HCT116 (cell line): ENCODE measurements around the gene HGS. TPM values are rescaled to one million over a fixed set of nuclear protein-coding genes. Genes with fewer than 3 reads are reported as not detected.
A peak's percentile ranks its signal among the peaks of the same experiment; 100 is the strongest.

ENCODE experiments used
- ATAC-seq: fragments of 200-7000 bp; cut with Tn5 transposase; 2 replicates; pipeline ENCODE4 v1.9.1; 2020; ENCODE audit warnings: mild to moderate bottlenecking, moderate library complexity
- BruUV-seq: library from RNA; stranded (reverse); fragments of 400-500 nt; replicated peaks from 2 replicates; lab custom pipeline; 2021; lab: Mats Ljungman, UMichigan
- CTCF ChIA-PET: fragments of 300-600 bp; sonication (Branson Sonifier 250); formaldehyde crosslinking; loops from one replicate; lab custom pipeline; 2021; ENCODE audit warnings: antibody characterized with exemption; lab: Charles Lee
- POLR2A ChIA-PET: fragments of 300-600, 350-600 bp; sonication (Branson Sonifier 250); formaldehyde crosslinking; loops from one replicate; lab custom pipeline; 2021; ENCODE audit warnings: antibody characterized with exemption; lab: Charles Lee
- RAD21 ChIA-PET, 2 experiments: fragments of 300-600 bp; sonication (Branson Sonifier 250); formaldehyde crosslinking; loops; one replicate each; lab custom pipeline; 2023; ENCODE audit warnings: low total read pairs in 2 of 2; ENCODE audit not compliant: uncharacterized antibody in 2 of 2, unreplicated experiment in 2 of 2, low non-redundant PET in 1 of 2; lab: Charles Lee
- DNase-seq: peaks from one replicate; pipeline ENCODE4 v3.0.0-alpha.2; 2010; ENCODE audit warnings: low read depth, low spot score
- H2AFZ ChIP-seq: fragments of 200-600 bp; shearing (Covaris generic), sonication (generic); 2 replicates; pipeline ENCODE4 v1.6.1; 2017; ENCODE audit warnings: low read depth, mixed run types, mixed read lengths, antibody characterized with exemption, low read length; ENCODE audit not compliant: poor library complexity, severe bottlenecking
- H3K27ac ChIP-seq: 2 replicates; pipeline ENCODE4 v1.5.1; 2012; ENCODE audit warnings: low read depth, low read length
- H3K27me3 ChIP-seq: fragments of 200-600 bp; sonication (generic); 2 replicates; pipeline ENCODE4 v1.6.1; 2016; ENCODE audit warnings: mixed run types, low read length, mixed read lengths; ENCODE audit not compliant: insufficient read depth
- H3K36me3 ChIP-seq, 2 experiments: fragments of 200-500 bp in 1 of 2; fragments of 200-600 bp in 1 of 2; sonication (Bioruptor generic) in 1 of 2; sonication (generic) in 1 of 2; 2 replicates each; pipeline versions ENCODE4 v1.5.1 to v1.6.1; 2014 to 2016; ENCODE audit warnings: low read length in 2 of 2, inconsistent platforms in 1 of 2, mixed read lengths in 1 of 2, mixed run types in 1 of 2; ENCODE audit not compliant: insufficient read depth in 2 of 2, control insufficient read depth in 1 of 2
- H3K4me1 ChIP-seq, 2 experiments: fragments of 200-600 bp in 1 of 2; sonication (generic) in 1 of 2; 2 replicates each; pipeline versions ENCODE4 v1.5.1 to v1.6.1; 2012 to 2017; ENCODE audit warnings: low read length in 2 of 2, inconsistent platforms in 1 of 2, mild to moderate bottlenecking in 1 of 2, mixed read lengths in 1 of 2, mixed run types in 1 of 2, moderate library complexity in 1 of 2; ENCODE audit not compliant: insufficient read depth in 2 of 2, control insufficient read depth in 1 of 2
- H3K4me2 ChIP-seq: fragments of 200-600 bp; sonication (generic); 2 replicates; pipeline ENCODE4 v1.6.1; 2017; ENCODE audit warnings: mixed run types, low read length, mixed read lengths
- H3K4me3 ChIP-seq, 2 experiments: fragments of 200-600 bp in 1 of 2; sonication (generic) in 1 of 2; replicated peaks in 1 of 2; 2 replicates each; pipeline ENCODE4 v1.5.1; 2011 to 2016; ENCODE audit warnings: low read length in 2 of 2, control low read depth in 1 of 2, low read depth in 1 of 2, mild to moderate bottlenecking in 1 of 2, mixed read lengths in 1 of 2, mixed run types in 1 of 2
- H3K79me2 ChIP-seq: fragments of 200-600 bp; sonication (generic); 2 replicates; pipeline ENCODE4 v1.6.1; 2017; ENCODE audit warnings: mild to moderate bottlenecking, mixed run types, low read length, moderate library complexity, mixed read lengths; ENCODE audit not compliant: insufficient read depth
- H3K9ac ChIP-seq: fragments of 200-600 bp; sonication (generic); 2 replicates; pipeline ENCODE4 v1.6.1; 2016; ENCODE audit warnings: low read length, mixed read lengths
- H3K9me2 ChIP-seq: fragments of 200-600 bp; sonication (generic), shearing (Covaris generic); 2 replicates; pipeline ENCODE4 v1.6.1; 2017; ENCODE audit warnings: mixed run types, mild to moderate bottlenecking, moderate library complexity; ENCODE audit not compliant: insufficient read depth
- H3K9me3 ChIP-seq, 2 experiments: fragments of 200-500 bp in 1 of 2; fragments of 200-600 bp in 1 of 2; sonication (Bioruptor generic) in 1 of 2; sonication (generic) in 1 of 2; 2 replicates each; pipeline ENCODE4 v1.6.1; 2014 to 2017; ENCODE audit warnings: low read length in 2 of 2, mixed read lengths in 2 of 2, inconsistent platforms in 1 of 2, low read depth in 1 of 2, mild to moderate bottlenecking in 1 of 2, mixed run types in 1 of 2, moderate library complexity in 1 of 2; ENCODE audit not compliant: control insufficient read depth in 1 of 2, insufficient read depth in 1 of 2
- H4K20me1 ChIP-seq: fragments of 200-600 bp; sonication (generic), shearing (Covaris generic); 2 replicates; pipeline ENCODE4 v1.6.1; 2017; ENCODE audit warnings: mixed run types, mild to moderate bottlenecking, moderate library complexity; ENCODE audit not compliant: insufficient read depth
- EGR1 ChIP-seq: IDR thresholded peaks from 2 replicates; pipeline ENCODE4 v1.6.1; 2012; ENCODE audit warnings: low read depth
- ELF1 ChIP-seq: IDR thresholded peaks from 2 replicates; pipeline ENCODE4 v1.6.1; 2012; ENCODE audit warnings: low read depth, borderline replicate concordance
- FOSL1 ChIP-seq: IDR thresholded peaks from 2 replicates; pipeline ENCODE4 v1.6.1; 2012; ENCODE audit warnings: low read depth
- MAX ChIP-seq: IDR thresholded peaks from 2 replicates; pipeline ENCODE4 v1.6.1; 2012
- POLR2A ChIP-seq: IDR thresholded peaks from 2 replicates; pipeline ENCODE4 v1.7.0; 2011; ENCODE audit warnings: borderline replicate concordance; ENCODE audit not compliant: insufficient read depth, insufficient read length; ENCODE audit errors: extremely low read depth
- POLR2AphosphoS5 ChIP-seq: IDR thresholded peaks from 2 replicates; pipeline ENCODE4 v1.6.1; 2011; ENCODE audit warnings: mild to moderate bottlenecking, low read depth, low read length, moderate library complexity
- SIN3A ChIP-seq: IDR thresholded peaks from 2 replicates; pipeline ENCODE4 v1.6.1; 2012; ENCODE audit warnings: low read depth
- SP1 ChIP-seq: IDR thresholded peaks from 2 replicates; pipeline ENCODE4 v1.6.1; 2012; ENCODE audit warnings: low read depth
- TCF7L2 ChIP-seq: IDR thresholded peaks from 2 replicates; pipeline ENCODE4 v1.7.0; 2011; ENCODE audit warnings: borderline replicate concordance, inconsistent platforms; ENCODE audit not compliant: insufficient read depth, insufficient read length; ENCODE audit errors: extremely low read depth
- YY1 ChIP-seq: IDR thresholded peaks from 2 replicates; pipeline ENCODE4 v1.6.1; 2011; ENCODE audit warnings: low read length, low read depth, moderate library complexity, mild to moderate bottlenecking; ENCODE audit not compliant: insufficient replicate concordance; ENCODE audit errors: extremely low read depth
- ZBTB33 ChIP-seq: IDR thresholded peaks from 2 replicates; pipeline ENCODE4 v1.6.1; 2011; ENCODE audit warnings: mild to moderate bottlenecking, low read length, moderate library complexity; ENCODE audit not compliant: insufficient replicate concordance; ENCODE audit errors: extremely low read depth
- ZFX ChIP-seq: fragments of 450-650 bp; IDR thresholded peaks from 2 replicates; pipeline ENCODE4 v1.6.1; 2017
- intact Hi-C: fragments of 100-400 bp; cut with micrococcal nuclease; formaldehyde crosslinking; loops from 2 replicates; pipeline ENCODE4 v1.10.0; 2022
- total RNA-seq: library from RNA; stranded (reverse); gene quantifications from one replicate; pipeline ENCODE4 v1.2.1, GENCODE V29; 2021; ENCODE audit not compliant: unreplicated experiment
- TF ChIP-seq, protein P1 (sequence below): IDR thresholded peaks from 2 replicates; pipeline ENCODE4 v1.6.1; 2012; ENCODE audit warnings: low read depth

Gene HGS
- total RNA-seq, 1 experiment from 2014 or later, result 231 TPM

GRCh38 chr17:81666342-81667191 lies 17.2 kb upstream of the HGS start, which contains the start of the genes CCDC137 and OXLD1:
TSS of gene CCDC137 (plus strand) at chr17:81666737. CDS start at chr17:81666767, 30 bp downstream.
TSS of gene OXLD1 (minus strand) at chr17:81666605. CDS start at chr17:81666577, 28 bp downstream.
- no peaks in the 10 kb centered on the region for H3K9me2 ChIP-seq
- H3K79me2 ChIP-seq, result peaks cover 67% of the 10 kb centered on the region
- RAD21 ChIA-PET, result interaction anchor here in 1 of 2 experiments (2.2 kb wide), 1 partner anchor 17 kb away, joined by 4 read pairs; the partner anchor contains the start of genes ARL16 and HGS
- H3K27me3 ChIP-seq, result no peaks in the 10 kb centered on the region
- peaks cover 40 to 48% of the 10 kb centered on the region in 2 experiments for H3K4me1 ChIP-seq
- H2AFZ ChIP-seq, result no peak within 1 kb of the TSS
- BruUV-seq, result no TSS peak
- peak; percentile 86 for ATAC-seq
- H3K4me2 ChIP-seq, result peak within 1 kb of the TSS; percentile 89
- H3K4me3 ChIP-seq, result peak within 1 kb of the TSS; percentile 78 to 84
- TF ChIP-seq POLR2AphosphoS5 (peak; percentile 95), ELF1 (peak; percentile 100; the same call in 1 of the 2 replicates), TCF7L2 (no peak), ZBTB33 (peak; percentile 72), SP1 (peak; percentile 96), FOSL1 (no peak), EGR1 (peak; percentile 72; the same call in 1 of the 2 replicates), MAX (peak; percentile 94), YY1 (peak; percentile 89), POLR2A (peak; percentile 93), ZFX (peak; percentile 78; the same call in 1 of the 2 replicates), SIN3A (peak; percentile 99)
- TF ChIP-seq, protein P1, sequence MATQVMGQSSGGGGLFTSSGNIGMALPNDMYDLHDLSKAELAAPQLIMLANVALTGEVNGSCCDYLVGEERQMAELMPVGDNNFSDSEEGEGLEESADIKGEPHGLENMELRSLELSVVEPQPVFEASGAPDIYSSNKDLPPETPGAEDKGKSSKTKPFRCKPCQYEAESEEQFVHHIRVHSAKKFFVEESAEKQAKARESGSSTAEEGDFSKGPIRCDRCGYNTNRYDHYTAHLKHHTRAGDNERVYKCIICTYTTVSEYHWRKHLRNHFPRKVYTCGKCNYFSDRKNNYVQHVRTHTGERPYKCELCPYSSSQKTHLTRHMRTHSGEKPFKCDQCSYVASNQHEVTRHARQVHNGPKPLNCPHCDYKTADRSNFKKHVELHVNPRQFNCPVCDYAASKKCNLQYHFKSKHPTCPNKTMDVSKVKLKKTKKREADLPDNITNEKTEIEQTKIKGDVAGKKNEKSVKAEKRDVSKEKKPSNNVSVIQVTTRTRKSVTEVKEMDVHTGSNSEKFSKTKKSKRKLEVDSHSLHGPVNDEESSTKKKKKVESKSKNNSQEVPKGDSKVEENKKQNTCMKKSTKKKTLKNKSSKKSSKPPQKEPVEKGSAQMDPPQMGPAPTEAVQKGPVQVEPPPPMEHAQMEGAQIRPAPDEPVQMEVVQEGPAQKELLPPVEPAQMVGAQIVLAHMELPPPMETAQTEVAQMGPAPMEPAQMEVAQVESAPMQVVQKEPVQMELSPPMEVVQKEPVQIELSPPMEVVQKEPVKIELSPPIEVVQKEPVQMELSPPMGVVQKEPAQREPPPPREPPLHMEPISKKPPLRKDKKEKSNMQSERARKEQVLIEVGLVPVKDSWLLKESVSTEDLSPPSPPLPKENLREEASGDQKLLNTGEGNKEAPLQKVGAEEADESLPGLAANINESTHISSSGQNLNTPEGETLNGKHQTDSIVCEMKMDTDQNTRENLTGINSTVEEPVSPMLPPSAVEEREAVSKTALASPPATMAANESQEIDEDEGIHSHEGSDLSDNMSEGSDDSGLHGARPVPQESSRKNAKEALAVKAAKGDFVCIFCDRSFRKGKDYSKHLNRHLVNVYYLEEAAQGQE, result no peak
- intact Hi-C loops, result loop anchor here (1.0 kb wide), 2 partner anchors 17 to 29 kb away; partner anchors contain the start of genes ARL16, NPLOC4 and TSPAN10
- peaks cover 23 to 44% of the 10 kb centered on the region in 2 experiments for H3K36me3 ChIP-seq
- POLR2A ChIA-PET, result interaction anchor here (1.8 to 2.7 kb wide), 2 partner anchors 9 to 17 kb away, joined by 7 to 9 read pairs; partner anchors contain the start of genes ARL16 and HGS
- H4K20me1 ChIP-seq, result peaks cover 3% of the 10 kb centered on the region; the same call in 1 of the 2 replicates
- no peaks in the 10 kb centered on the region for H3K9me3 ChIP-seq
- H3K9ac ChIP-seq, result peak within 1 kb of the TSS; percentile 97
- H3K27ac ChIP-seq, result peak within 1 kb of the TSS; percentile 86
- DNase-seq, result peak; percentile 94
- CTCF ChIA-PET, result no interaction called here
